ENCODE results near the gene MTX1. TPM values are rescaled to one million over a fixed set of nuclear protein-coding genes. Genes with fewer than 3 reads are reported as not detected.

MTX1 gene
- polyA plus RNA-seq, 1 of the 3 experiments (the other 2 are of a cell fraction): 79.1 TPM

DNA sequence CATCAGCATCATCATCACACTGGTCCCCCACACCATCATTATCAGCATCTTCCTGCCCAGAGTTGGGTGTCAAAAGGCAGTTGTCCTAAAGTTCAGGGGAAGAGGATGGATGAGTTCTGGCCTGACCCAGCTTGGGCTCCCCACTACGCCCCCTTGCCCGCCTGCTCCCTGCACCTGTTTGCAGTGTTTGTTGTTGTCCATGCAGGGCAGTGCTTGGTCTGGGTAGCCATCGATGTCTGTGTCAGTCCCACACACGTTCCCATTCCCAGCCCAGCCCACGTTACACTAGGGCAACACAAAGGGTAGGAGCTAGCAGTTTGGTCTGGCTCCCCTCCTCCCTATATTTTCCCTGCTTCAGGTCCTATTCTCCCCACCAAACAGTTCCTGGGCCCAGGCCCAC is 7.6 kb upstream of the MTX1 start:
- Histone ChIP-seq H3K9ac (no peak overlapping the region), H2AFZ (ENCODE audit: low read depth) (no peak overlapping the region), H3K9me3 (no peaks in the 10 kb centered on the region), H3K4me2 (no peak overlapping the region), H3F3A (replicated peaks; ENCODE audit: insufficient read depth) (peaks cover 16% of the 10 kb centered on the region), H3K27me3 (ENCODE audit: insufficient read depth) (no peaks in the 10 kb centered on the region), H3K9me2 (no peaks in the 10 kb centered on the region), H3K4me1 (ENCODE audit: control insufficient read depth in 1 of 2, insufficient read depth in 2 of 2, low read depth in 1 of 2, low read length in 1 of 2) (peaks cover 0 to 3% of the 10 kb centered on the region in 2 experiments; a peak in 1 of 4 replicates), H3K4me3 (ENCODE audit: low read depth in 2 of 2, low read length in 1 of 2) (no peak overlapping the region), H3K79me2 (ENCODE audit: insufficient read depth) (peaks cover 19% of the 10 kb centered on the region), H3K36me3 (replicated peaks in 1 of 2; ENCODE audit: control insufficient read depth in 1 of 2, insufficient read depth in 2 of 2, low read length in 1 of 2) (peaks cover 19 to 57% of the 10 kb centered on the region in 2 experiments), H3K27ac (ENCODE audit: low read depth in 2 of 2, low read length in 1 of 2) (no peak overlapping the region), H4K20me1 (ENCODE audit: insufficient read depth) (no peaks in the 10 kb centered on the region)
- WGBS (ENCODE audit: low lambda C conversion rate): 95% methylated on average over 2 of the region's 5 CpGs
- TF ChIP-seq SIN3A (IDR thresholded peaks at IDR 0.05; ENCODE audit: borderline replicate concordance, low read depth, low read length): no peak
- TF ChIP-seq EP300 (IDR thresholded peaks at IDR 0.05; ENCODE audit: borderline replicate concordance in 1 of 2, low read depth in 1 of 2, low read length in 1 of 2): no peak
- TF ChIP-seq, protein P1, sequence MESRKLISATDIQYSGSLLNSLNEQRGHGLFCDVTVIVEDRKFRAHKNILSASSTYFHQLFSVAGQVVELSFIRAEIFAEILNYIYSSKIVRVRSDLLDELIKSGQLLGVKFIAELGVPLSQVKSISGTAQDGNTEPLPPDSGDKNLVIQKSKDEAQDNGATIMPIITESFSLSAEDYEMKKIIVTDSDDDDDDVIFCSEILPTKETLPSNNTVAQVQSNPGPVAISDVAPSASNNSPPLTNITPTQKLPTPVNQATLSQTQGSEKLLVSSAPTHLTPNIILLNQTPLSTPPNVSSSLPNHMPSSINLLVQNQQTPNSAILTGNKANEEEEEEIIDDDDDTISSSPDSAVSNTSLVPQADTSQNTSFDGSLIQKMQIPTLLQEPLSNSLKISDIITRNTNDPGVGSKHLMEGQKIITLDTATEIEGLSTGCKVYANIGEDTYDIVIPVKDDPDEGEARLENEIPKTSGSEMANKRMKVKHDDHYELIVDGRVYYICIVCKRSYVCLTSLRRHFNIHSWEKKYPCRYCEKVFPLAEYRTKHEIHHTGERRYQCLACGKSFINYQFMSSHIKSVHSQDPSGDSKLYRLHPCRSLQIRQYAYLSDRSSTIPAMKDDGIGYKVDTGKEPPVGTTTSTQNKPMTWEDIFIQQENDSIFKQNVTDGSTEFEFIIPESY (IDR thresholded peaks at IDR 0.05; ENCODE audit: borderline replicate concordance, low read depth): no peak
- TF ChIP-seq, protein P2, sequence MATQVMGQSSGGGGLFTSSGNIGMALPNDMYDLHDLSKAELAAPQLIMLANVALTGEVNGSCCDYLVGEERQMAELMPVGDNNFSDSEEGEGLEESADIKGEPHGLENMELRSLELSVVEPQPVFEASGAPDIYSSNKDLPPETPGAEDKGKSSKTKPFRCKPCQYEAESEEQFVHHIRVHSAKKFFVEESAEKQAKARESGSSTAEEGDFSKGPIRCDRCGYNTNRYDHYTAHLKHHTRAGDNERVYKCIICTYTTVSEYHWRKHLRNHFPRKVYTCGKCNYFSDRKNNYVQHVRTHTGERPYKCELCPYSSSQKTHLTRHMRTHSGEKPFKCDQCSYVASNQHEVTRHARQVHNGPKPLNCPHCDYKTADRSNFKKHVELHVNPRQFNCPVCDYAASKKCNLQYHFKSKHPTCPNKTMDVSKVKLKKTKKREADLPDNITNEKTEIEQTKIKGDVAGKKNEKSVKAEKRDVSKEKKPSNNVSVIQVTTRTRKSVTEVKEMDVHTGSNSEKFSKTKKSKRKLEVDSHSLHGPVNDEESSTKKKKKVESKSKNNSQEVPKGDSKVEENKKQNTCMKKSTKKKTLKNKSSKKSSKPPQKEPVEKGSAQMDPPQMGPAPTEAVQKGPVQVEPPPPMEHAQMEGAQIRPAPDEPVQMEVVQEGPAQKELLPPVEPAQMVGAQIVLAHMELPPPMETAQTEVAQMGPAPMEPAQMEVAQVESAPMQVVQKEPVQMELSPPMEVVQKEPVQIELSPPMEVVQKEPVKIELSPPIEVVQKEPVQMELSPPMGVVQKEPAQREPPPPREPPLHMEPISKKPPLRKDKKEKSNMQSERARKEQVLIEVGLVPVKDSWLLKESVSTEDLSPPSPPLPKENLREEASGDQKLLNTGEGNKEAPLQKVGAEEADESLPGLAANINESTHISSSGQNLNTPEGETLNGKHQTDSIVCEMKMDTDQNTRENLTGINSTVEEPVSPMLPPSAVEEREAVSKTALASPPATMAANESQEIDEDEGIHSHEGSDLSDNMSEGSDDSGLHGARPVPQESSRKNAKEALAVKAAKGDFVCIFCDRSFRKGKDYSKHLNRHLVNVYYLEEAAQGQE (IDR thresholded peaks at IDR 0.05; ENCODE audit: low read depth, low read length): no peak
- TF ChIP-seq, protein P3, sequence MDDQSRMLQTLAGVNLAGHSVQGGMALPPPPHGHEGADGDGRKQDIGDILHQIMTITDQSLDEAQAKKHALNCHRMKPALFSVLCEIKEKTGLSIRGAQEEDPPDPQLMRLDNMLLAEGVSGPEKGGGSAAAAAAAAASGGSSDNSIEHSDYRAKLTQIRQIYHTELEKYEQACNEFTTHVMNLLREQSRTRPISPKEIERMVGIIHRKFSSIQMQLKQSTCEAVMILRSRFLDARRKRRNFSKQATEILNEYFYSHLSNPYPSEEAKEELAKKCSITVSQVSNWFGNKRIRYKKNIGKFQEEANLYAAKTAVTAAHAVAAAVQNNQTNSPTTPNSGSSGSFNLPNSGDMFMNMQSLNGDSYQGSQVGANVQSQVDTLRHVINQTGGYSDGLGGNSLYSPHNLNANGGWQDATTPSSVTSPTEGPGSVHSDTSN (IDR thresholded peaks at IDR 0.05): no peak
- TF ChIP-seq, protein P4, sequence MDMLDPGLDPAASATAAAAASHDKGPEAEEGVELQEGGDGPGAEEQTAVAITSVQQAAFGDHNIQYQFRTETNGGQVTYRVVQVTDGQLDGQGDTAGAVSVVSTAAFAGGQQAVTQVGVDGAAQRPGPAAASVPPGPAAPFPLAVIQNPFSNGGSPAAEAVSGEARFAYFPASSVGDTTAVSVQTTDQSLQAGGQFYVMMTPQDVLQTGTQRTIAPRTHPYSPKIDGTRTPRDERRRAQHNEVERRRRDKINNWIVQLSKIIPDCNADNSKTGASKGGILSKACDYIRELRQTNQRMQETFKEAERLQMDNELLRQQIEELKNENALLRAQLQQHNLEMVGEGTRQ (IDR thresholded peaks at IDR 0.05; ENCODE audit: borderline replicate concordance, low read depth, low read length): no peak
- TF ChIP-seq RAD21 (IDR thresholded peaks at IDR 0.05; ENCODE audit: low read length): no peak
- TF ChIP-seq, protein P5, sequence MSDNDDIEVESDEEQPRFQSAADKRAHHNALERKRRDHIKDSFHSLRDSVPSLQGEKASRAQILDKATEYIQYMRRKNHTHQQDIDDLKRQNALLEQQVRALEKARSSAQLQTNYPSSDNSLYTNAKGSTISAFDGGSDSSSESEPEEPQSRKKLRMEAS (IDR thresholded peaks at IDR 0.05; ENCODE audit: low read depth): no peak
- no peak for TF ChIP-seq NFIC (IDR thresholded peaks at IDR 0.05; ENCODE audit: borderline replicate concordance)
- TF ChIP-seq CHD2 (IDR thresholded peaks at IDR 0.05; ENCODE audit: low read length, partially characterized antibody): no peak
- no peak for TF ChIP-seq IRF3 (IDR thresholded peaks at IDR 0.05; ENCODE audit: low read depth, low read length)
- TF ChIP-seq FOXJ3 (CRISPR knock-in tag; IDR thresholded peaks at IDR 0.05): no peak
- no peak for TF ChIP-seq ELF1 (IDR thresholded peaks at IDR 0.05)
- no peak for TF ChIP-seq GATA2 (CRISPR knock-in tag; IDR thresholded peaks at IDR 0.05)
- POLR2A ChIA-PET: interaction anchor here (0.6 kb wide), 1 partner anchor 694 kb away, joined by 3 read pairs; no protein-coding TSS in a partner anchor
- no peak for DNase-seq
- CTCF ChIA-PET: interaction anchor here (1.3 kb wide), 1 partner anchor 26 kb away, joined by 3 read pairs; no protein-coding TSS in a partner anchor

Data from SK-N-SH (cell line).